ENCODE data around the gene HOXD10. TPM values are rescaled to one million over a fixed set of nuclear protein-coding genes. Genes with fewer than 3 reads are reported as not detected.

Gene HOXD10
- total and polyA plus RNA-seq, 5 donors from 2014 or later = not detected

- H3K27me3 ChIP-seq (ENCODE audit: control insufficient read depth, insufficient read depth, low read length) = peaks cover 68% of the 10 kb centered on the region
- H3K4me1 ChIP-seq (ENCODE audit: control insufficient read depth, insufficient read depth, low read length, poor library complexity, severe bottlenecking) = peaks cover 31% of the 10 kb centered on the region
- H3K36me3 ChIP-seq (ENCODE audit: control insufficient read depth, insufficient read depth, low read length) = no peaks in the 10 kb centered on the region
- peak overlapping the region in 1 of 4 donors; percentile 42 for H3K4me3 Mint-ChIP-seq
- H3K27ac Mint-ChIP-seq = peak overlapping the region in 1 of 3 donors; percentile 84
- no peak overlapping the region for H3K4me3 ChIP-seq (ENCODE audit: low read depth, low read length)
- peaks cover 93% of the 10 kb centered on the region for H3K27me3 Mint-ChIP-seq
- H3K9me3 Mint-ChIP-seq = peaks cover 0 to 20% (median 2%) of the 10 kb centered on the region in 7 donors
- H3K9me3 ChIP-seq (ENCODE audit: control insufficient read depth in 2 of 2, low read length in 2 of 2) = peaks cover 6 to 25% of the 10 kb centered on the region in 2 experiments
- H3K27ac ChIP-seq (ENCODE audit: insufficient read depth, low read length, poor library complexity, severe bottlenecking) = no peak overlapping the region
- DNase-seq (no peak), ATAC-seq (ENCODE audit: low read depth in 2 of 2) (no peak)
- peaks cover 11% of the 10 kb centered on the region for H3K36me3 Mint-ChIP-seq
- peaks cover 10 to 43% (median 26%) of the 10 kb centered on the region in 4 donors for H3K4me1 Mint-ChIP-seq
Measured at GRCh38 chr2:176094349-176094748, 22.2 kb upstream of the HOXD10 start.

DNA sequence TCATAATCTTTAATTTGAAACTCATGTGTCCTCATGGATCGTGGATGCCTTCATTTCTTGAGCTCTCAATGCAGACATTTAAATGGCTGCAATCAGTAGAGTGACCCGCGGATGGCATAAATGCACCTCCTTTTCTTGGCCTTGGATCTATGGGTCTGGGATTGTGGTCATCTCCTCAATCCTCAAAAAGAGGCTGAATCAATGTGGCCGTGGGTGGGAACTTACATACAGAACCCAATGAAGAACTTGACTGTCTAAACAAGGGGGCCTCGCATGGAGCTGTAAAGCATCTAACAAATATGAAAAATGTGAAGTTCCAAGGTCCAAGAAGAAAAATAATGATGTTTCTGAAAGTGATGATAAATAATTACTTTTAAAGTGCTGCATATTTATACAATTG, 21.2 kb upstream of the HOXD10 start:
- Mint-ChIP-seq H3K36me3 (peaks cover 9% of the 10 kb centered on the region), H3K4me1 (peaks cover 10 to 46% (median 26%) of the 10 kb centered on the region in 4 donors), H3K4me3 (no peak overlapping the region), H3K9me3 (peaks cover 0 to 19% (median 2%) of the 10 kb centered on the region in 7 donors), H3K27ac (no peak overlapping the region), H3K27me3 (peaks cover 91% of the 10 kb centered on the region)
- DNase-seq (no peak), ATAC-seq (ENCODE audit: low read depth in 2 of 2) (no peak)
- Histone ChIP-seq H3K4me1 (ENCODE audit: control insufficient read depth, insufficient read depth, low read length, poor library complexity, severe bottlenecking) (peaks cover 31% of the 10 kb centered on the region), H3K4me3 (ENCODE audit: low read depth, low read length) (no peak overlapping the region), H3K9me3 (ENCODE audit: control insufficient read depth in 2 of 2, low read length in 2 of 2) (peaks cover 6 to 21% of the 10 kb centered on the region in 2 experiments), H3K36me3 (ENCODE audit: control insufficient read depth, insufficient read depth, low read length) (no peaks in the 10 kb centered on the region), H3K27me3 (ENCODE audit: control insufficient read depth, insufficient read depth, low read length) (peaks cover 61% of the 10 kb centered on the region), H3K27ac (ENCODE audit: insufficient read depth, low read length, poor library complexity, severe bottlenecking) (no peak overlapping the region)

- H3K36me3 ChIP-seq (ENCODE audit: control insufficient read depth, insufficient read depth, low read length) = no peaks in the 10 kb centered on the region
- H3K4me1 ChIP-seq (ENCODE audit: control insufficient read depth, insufficient read depth, low read length, poor library complexity, severe bottlenecking) = peaks cover 31% of the 10 kb centered on the region
- Mint-ChIP-seq H3K4me1 (peaks cover 10 to 46% (median 25%) of the 10 kb centered on the region in 4 donors), H3K27ac (peak overlapping the region in 1 of 3 donors; percentile 67), H3K9me3 (peaks cover 0 to 19% (median 2%) of the 10 kb centered on the region in 7 donors), H3K36me3 (peaks cover 2% of the 10 kb centered on the region), H3K27me3 (peaks cover 91% of the 10 kb centered on the region), H3K4me3 (peak overlapping the region; percentile 73 to 88 (median 82))
- H3K27me3 ChIP-seq (ENCODE audit: control insufficient read depth, insufficient read depth, low read length) = peaks cover 59% of the 10 kb centered on the region
- H3K27ac ChIP-seq (ENCODE audit: insufficient read depth, low read length, poor library complexity, severe bottlenecking) = no peak overlapping the region
- no peak for ATAC-seq (ENCODE audit: low read depth in 2 of 2)
- H3K9me3 ChIP-seq (ENCODE audit: control insufficient read depth in 2 of 2, low read length in 2 of 2) = peaks cover 6 to 21% of the 10 kb centered on the region in 2 experiments
- DNase-seq = no peak
- peak overlapping the region; percentile 75 for H3K4me3 ChIP-seq (ENCODE audit: low read depth, low read length)
Measured at GRCh38 chr2:176096243-176096985, 20.2 kb upstream of the HOXD10 start.

GRCh38 chr2:176096986-176097819, 19.4 kb upstream of the HOXD10 start:
- H3K27ac Mint-ChIP-seq = no peak overlapping the region
- H3K9me3 ChIP-seq (ENCODE audit: control insufficient read depth in 2 of 2, low read length in 2 of 2) = peaks cover 6 to 21% of the 10 kb centered on the region in 2 experiments
- peak overlapping the region; percentile 75 for H3K4me3 ChIP-seq (ENCODE audit: low read depth, low read length)
- peaks cover 91% of the 10 kb centered on the region for H3K27me3 Mint-ChIP-seq
- H3K27me3 ChIP-seq (ENCODE audit: control insufficient read depth, insufficient read depth, low read length) = peaks cover 58% of the 10 kb centered on the region
- peaks cover 0 to 21% (median 2%) of the 10 kb centered on the region in 7 donors for H3K9me3 Mint-ChIP-seq
- no peak overlapping the region for H3K27ac ChIP-seq (ENCODE audit: insufficient read depth, low read length, poor library complexity, severe bottlenecking)
- no peaks in the 10 kb centered on the region for H3K36me3 ChIP-seq (ENCODE audit: control insufficient read depth, insufficient read depth, low read length)
- peaks cover 10 to 38% (median 26%) of the 10 kb centered on the region in 4 donors for H3K4me1 Mint-ChIP-seq
- ATAC-seq (ENCODE audit: low read depth in 2 of 2) (peak; percentile 65 to 70), DNase-seq (peak; percentile 31 to 62 (median 51))
- no peaks in the 10 kb centered on the region for H3K36me3 Mint-ChIP-seq
- H3K4me1 ChIP-seq (ENCODE audit: control insufficient read depth, insufficient read depth, low read length, poor library complexity, severe bottlenecking) = peaks cover 28% of the 10 kb centered on the region
- H3K4me3 Mint-ChIP-seq = peak overlapping the region; percentile 73 to 88 (median 82)

DNA sequence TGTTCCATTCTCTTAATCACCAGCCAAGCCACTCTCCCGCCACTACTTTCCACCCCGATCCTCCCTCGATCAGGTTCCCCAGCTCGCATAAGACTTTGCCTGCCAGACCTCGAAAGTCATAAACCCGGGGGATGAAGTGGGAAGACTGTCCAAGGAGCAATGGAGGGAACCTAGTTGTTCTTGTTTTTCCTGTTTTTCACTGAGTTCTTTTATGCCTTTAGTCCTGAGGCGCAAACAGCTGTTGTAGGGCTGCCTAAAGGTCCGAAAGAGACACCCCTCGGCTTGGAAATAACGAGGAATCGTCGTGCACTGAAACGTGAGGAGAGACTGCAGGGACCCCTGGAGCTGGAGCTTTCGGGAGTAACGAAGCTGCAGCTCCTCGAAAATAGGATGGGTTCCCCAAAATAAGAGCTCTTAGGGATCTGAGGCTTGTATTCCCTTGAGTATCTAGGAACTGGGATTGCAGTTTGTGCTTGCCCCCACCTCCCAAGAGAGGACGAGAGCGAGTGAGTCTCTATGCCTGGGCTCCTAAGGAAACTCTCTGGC, 18.7 kb upstream of the HOXD10 start:
- Mint-ChIP-seq H3K27ac (no peak overlapping the region), H3K36me3 (no peaks in the 10 kb centered on the region), H3K4me1 (peaks cover 10 to 38% (median 27%) of the 10 kb centered on the region in 4 donors), H3K9me3 (peaks cover 0 to 24% (median 2%) of the 10 kb centered on the region in 7 donors), H3K4me3 (peak overlapping the region; percentile 73 to 88 (median 80)), H3K27me3 (peaks cover 97% of the 10 kb centered on the region)
- H3K9me3 ChIP-seq (ENCODE audit: control insufficient read depth in 2 of 2, low read length in 2 of 2) = peaks cover 6 to 21% of the 10 kb centered on the region in 2 experiments
- peaks cover 23% of the 10 kb centered on the region for H3K4me1 ChIP-seq (ENCODE audit: control insufficient read depth, insufficient read depth, low read length, poor library complexity, severe bottlenecking)
- no peaks in the 10 kb centered on the region for H3K36me3 ChIP-seq (ENCODE audit: control insufficient read depth, insufficient read depth, low read length)
- H3K27ac ChIP-seq (ENCODE audit: insufficient read depth, low read length, poor library complexity, severe bottlenecking) = no peak overlapping the region
- peaks cover 63% of the 10 kb centered on the region for H3K27me3 ChIP-seq (ENCODE audit: control insufficient read depth, insufficient read depth, low read length)
- no peak overlapping the region for H3K4me3 ChIP-seq (ENCODE audit: low read depth, low read length)
- DNase-seq = no peak
- ATAC-seq (ENCODE audit: low read depth in 2 of 2) = no peak

GRCh38 chr2:176098366-176099158, 18.0 kb upstream of the HOXD10 start:
- Mint-ChIP-seq H3K27me3 (peaks cover 97% of the 10 kb centered on the region), H3K36me3 (no peaks in the 10 kb centered on the region), H3K4me3 (peak overlapping the region in 1 of 4 donors; percentile 32), H3K9me3 (peaks cover 0 to 24% (median 2%) of the 10 kb centered on the region in 7 donors), H3K4me1 (peaks cover 10 to 34% (median 25%) of the 10 kb centered on the region in 4 donors), H3K27ac (no peak overlapping the region)
- Histone ChIP-seq H3K4me1 (ENCODE audit: control insufficient read depth, insufficient read depth, low read length, poor library complexity, severe bottlenecking) (peaks cover 19% of the 10 kb centered on the region), H3K27me3 (ENCODE audit: control insufficient read depth, insufficient read depth, low read length) (peaks cover 65% of the 10 kb centered on the region), H3K27ac (ENCODE audit: insufficient read depth, low read length, poor library complexity, severe bottlenecking) (no peak overlapping the region), H3K4me3 (ENCODE audit: low read depth, low read length) (no peak overlapping the region), H3K36me3 (ENCODE audit: control insufficient read depth, insufficient read depth, low read length) (no peaks in the 10 kb centered on the region), H3K9me3 (ENCODE audit: control insufficient read depth in 2 of 2, low read length in 2 of 2) (peaks cover 6 to 21% of the 10 kb centered on the region in 2 experiments)
- ATAC-seq (ENCODE audit: low read depth in 2 of 2) (no peak), DNase-seq (no peak)

Measured in CD4-positive, CD25-positive, alpha-beta regulatory T cell (primary cell).